ENCODE measurements around the gene OR51E2. TPM values are rescaled to one million over a fixed set of nuclear protein-coding genes. Genes with fewer than 3 reads are reported as not detected.

OR51E2 gene
- total and polyA plus RNA-seq, 2 of the 8 experiments (the other 6 are each of a cell fraction or from before 2014, with no cell fraction given): not detected

GRCh38 chr11:4644233-4644632 lies 53.4 kb downstream of the OR51E2 start:
- no peaks in the 10 kb centered on the region for H3K36me3 ChIP-seq (ENCODE audit: control insufficient read depth in 2 of 4, insufficient read depth in 4 of 4, low read length in 3 of 4)
- H2BK20ac ChIP-seq (ENCODE audit: low read length): no peak overlapping the region
- H3K79me1 ChIP-seq (ENCODE audit: low read depth, low read length): no peaks in the 10 kb centered on the region
- no peak overlapping the region for H3K9ac ChIP-seq (replicated peaks in 1 of 4; ENCODE audit: extremely low read depth in 1 of 4, low read depth in 3 of 4, low read length in 3 of 4)
- DNase-seq (ENCODE audit: low read depth in 1 of 2, low spot score in 2 of 2) (no peak), FAIRE-seq (no peak)
- no peak overlapping the region for H4K91ac ChIP-seq (replicated peaks; ENCODE audit: insufficient read length, low read length)
- no peak overlapping the region for H2AK5ac ChIP-seq (ENCODE audit: low read depth, low read length)
- H3K79me2 ChIP-seq (ENCODE audit: control insufficient read depth in 1 of 2, insufficient read depth in 2 of 2, low read length in 2 of 2): no peaks in the 10 kb centered on the region
- no peak overlapping the region for H2BK12ac ChIP-seq (ENCODE audit: low read depth, low read length)
- no peak overlapping the region for H2BK5ac ChIP-seq (ENCODE audit: low read depth, low read length)
- no peaks in the 10 kb centered on the region; a peak in 1 of 4 replicates for H3K9me3 ChIP-seq (ENCODE audit: insufficient read depth in 2 of 2, low read depth in 1 of 2, low read length in 1 of 2)
- no peak overlapping the region for H3K4me2 ChIP-seq (ENCODE audit: insufficient read depth in 1 of 2, low read depth in 2 of 2, low read length in 2 of 2)
- 82% methylated on average over 4 of the region's 4 CpGs; no CpG with 5 or more reads in 1 of the 2 experiments for WGBS, 2 experiments (ENCODE audit: extremely low coverage in 1 of 2, insufficient coverage in 1 of 2, insufficient read length in 1 of 2, insufficient replicate concordance in 2 of 2, low coverage in 1 of 2, low lambda C conversion rate in 2 of 2, missing lambda C conversion rate in 1 of 2)
- no peak overlapping the region for H2BK120ac ChIP-seq (replicated peaks; ENCODE audit: low read depth, low read length)
- ChIA-PET CTCF (ENCODE audit: partially characterized antibody) (interaction anchor here (1.1 to 1.4 kb wide), 2 partner anchors 8 to 182 kb away, joined by 3 to 4 read pairs; no protein-coding TSS in a partner anchor), POLR2A (ENCODE audit: partially characterized antibody) (no interaction called here)
- no peak overlapping the region for H3K4me3 ChIP-seq (ENCODE audit: extremely low read depth in 1 of 4, insufficient read depth in 2 of 4, low read depth in 3 of 4, low read length in 4 of 4)
- peak overlapping the region; percentile 31; the same call in 1 of the 2 replicates for H2BK15ac ChIP-seq (ENCODE audit: low read length)
- TF ChIP-seq MAFK (IDR thresholded peaks at IDR 0.05; ENCODE audit: low read depth, low read length): no peak
- no peak for TF ChIP-seq KDM4A (IDR thresholded peaks at IDR 0.05; ENCODE audit: low read depth, low read length, severe bottlenecking)
- no peak for TF ChIP-seq RXRA (IDR thresholded peaks at IDR 0.05; ENCODE audit: insufficient read depth, low read depth, low read length)
- TF ChIP-seq SIN3A (conservative IDR thresholded peaks at IDR 0.05 in 1 of 2, IDR thresholded peaks at IDR 0.05 in 1 of 2; ENCODE audit: low read depth in 1 of 2, low read length in 2 of 2): no peak
- TF ChIP-seq TBP (IDR thresholded peaks at IDR 0.05; ENCODE audit: low read depth, low read length): no peak
- TF ChIP-seq EZH2 (IDR thresholded peaks at IDR 0.05; ENCODE audit: low read depth, low read length, severe bottlenecking): no peak
- no peak for TF ChIP-seq CTBP2 (IDR thresholded peaks at IDR 0.05; ENCODE audit: borderline replicate concordance, insufficient read depth, insufficient read length, low read length)
- no peak for TF ChIP-seq JUND (IDR thresholded peaks at IDR 0.05; ENCODE audit: low read length)
- no peak for TF ChIP-seq TAF7 (optimal IDR thresholded peaks at IDR 0.05; ENCODE audit: borderline replicate concordance, low read depth, low read length)
- TF ChIP-seq KDM5A (IDR thresholded peaks at IDR 0.05; ENCODE audit: low read length): no peak
- TF ChIP-seq MAX (IDR thresholded peaks at IDR 0.05): no peak
- no peak overlapping the region for H2AFZ ChIP-seq (ENCODE audit: low read length)
- H4K5ac ChIP-seq (ENCODE audit: insufficient read length, low read depth, low read length): no peak overlapping the region
- no peak overlapping the region for H3K18ac ChIP-seq (ENCODE audit: extremely low read depth, low read length)
- H3K14ac ChIP-seq (ENCODE audit: insufficient read length): no peak overlapping the region
- H3K27me3 ChIP-seq (replicated peaks in 1 of 4; ENCODE audit: control insufficient read depth in 3 of 4, extremely low read depth in 1 of 4, insufficient read depth in 3 of 4, low read length in 3 of 4): no peaks in the 10 kb centered on the region
- no peaks in the 10 kb centered on the region for H3K23me2 ChIP-seq (ENCODE audit: low read depth, low read length)
- no peaks in the 10 kb centered on the region for H4K20me1 ChIP-seq (replicated peaks in 1 of 2; ENCODE audit: control insufficient read depth in 1 of 2, insufficient read depth in 2 of 2, low read length in 2 of 2)
- H3K27ac ChIP-seq (ENCODE audit: low read depth, low read length): no peak overlapping the region
- H3K4ac ChIP-seq (replicated peaks; ENCODE audit: insufficient read length, low read depth, low read length): no peak overlapping the region
- no peak overlapping the region for H3K56ac ChIP-seq (replicated peaks; ENCODE audit: insufficient read length, low read depth, low read length)
- no peak overlapping the region for H3K23ac ChIP-seq (ENCODE audit: insufficient read length)
- no peak overlapping the region for H4K8ac ChIP-seq (ENCODE audit: extremely low read depth, insufficient read depth, low read length)
- H3K4me1 ChIP-seq (replicated peaks in 1 of 4; ENCODE audit: control insufficient read depth in 3 of 4, insufficient read depth in 4 of 4, low read length in 3 of 4): no peaks in the 10 kb centered on the region
